SH-SY5Y (cell line): ENCODE measurements around the gene COL27A1.

ENCODE experiments used
- GATA2 ChIP-seq: IDR thresholded peaks from 2 replicates; pipeline ENCODE4 v1.6.1; 2011; ENCODE audit warnings: mild to moderate bottlenecking, low read depth, low read length
- GATA3 ChIP-seq: IDR thresholded peaks from 2 replicates; pipeline ENCODE4 v1.6.1; 2011; ENCODE audit warnings: low read depth, mild to moderate bottlenecking, low read length, moderate library complexity

Gene COL27A1

GRCh38 chr9:114287763-114288192 lies 132.4 kb downstream of the COL27A1 start:
- no peak for TF ChIP-seq GATA3
- no peak for TF ChIP-seq GATA2

- TF ChIP-seq GATA2 (no peak), GATA3 (no peak)
Observed at GRCh38 chr9:114288193-114289091, 133.1 kb downstream of the COL27A1 start.

- TF ChIP-seq GATA3 (no peak), GATA2 (no peak)
Observed at GRCh38 chr9:114289106-114289505, 133.8 kb downstream of the COL27A1 start.

- no peak for TF ChIP-seq GATA2
- TF ChIP-seq GATA3: no peak
Observed at GRCh38 chr9:114289571-114290481, 134.5 kb downstream of the COL27A1 start.

- TF ChIP-seq GATA2 (no peak), GATA3 (no peak)
Observed at GRCh38 chr9:114290561-114290986, 135.2 kb downstream of the COL27A1 start.

- TF ChIP-seq GATA3 (no peak), GATA2 (no peak)
Observed at GRCh38 chr9:114291064-114291474, 135.7 kb downstream of the COL27A1 start.

GRCh38 chr9:114291886-114292590 lies 136.7 kb downstream of the COL27A1 start:
- TF ChIP-seq GATA3 (no peak), GATA2 (no peak)

GRCh38 chr9:114294664-114295063 lies 139.3 kb downstream of the COL27A1 start:
- TF ChIP-seq GATA2 (no peak), GATA3 (no peak)

GRCh38 chr9:114296338-114296737 lies 141.0 kb downstream of the COL27A1 start:
- TF ChIP-seq GATA3 (no peak), GATA2 (no peak)

GRCh38 chr9:114299286-114300152 lies 144.2 kb downstream of the COL27A1 start:
- no peak for TF ChIP-seq GATA3
- TF ChIP-seq GATA2: no peak

- TF ChIP-seq GATA2 (no peak), GATA3 (no peak)
Observed at GRCh38 chr9:114300153-114300845, 145.0 kb downstream of the COL27A1 start.
